ACC112 (cell line): ENCODE data around the gene ITGB6.

Experiments used
- H2AFZ ChIP-seq: fragments of 200-600 bp; sonication (generic); one replicate; pipeline ENCODE4 v1.6.0; 2017; ENCODE audit warnings: antibody characterized with exemption, low read length; ENCODE audit not compliant: unreplicated experiment
- H3K27ac ChIP-seq: fragments of 200-600 bp; sonication (generic); 2 replicates; pipeline ENCODE4 v1.5.1; 2014; ENCODE audit warnings: low read depth, mild to moderate bottlenecking, antibody characterized with exemption, low read length, moderate library complexity
- H3K27me3 ChIP-seq: fragments of 200-600 bp; sonication (generic); 2 replicates; pipeline ENCODE4 v1.6.1; 2014; ENCODE audit warnings: mild to moderate bottlenecking, antibody characterized with exemption, low read length, moderate library complexity, mixed read lengths; ENCODE audit not compliant: insufficient read depth
- H3K36me3 ChIP-seq: fragments of 200-600 bp; sonication (generic); 2 replicates; pipeline ENCODE4 v1.6.1; 2016; ENCODE audit warnings: mild to moderate bottlenecking, antibody characterized with exemption, low read length, moderate library complexity, mixed read lengths; ENCODE audit not compliant: insufficient read depth
- H3K4me1 ChIP-seq: fragments of 200-600 bp; sonication (generic); one replicate; pipeline ENCODE4 v1.6.1; 2016; ENCODE audit warnings: low read length, mixed read lengths; ENCODE audit not compliant: insufficient read depth, unreplicated experiment, control insufficient read depth
- H3K4me3 ChIP-seq: fragments of 200-600 bp; sonication (generic); 2 replicates; pipeline ENCODE4 v1.5.1; 2014; ENCODE audit warnings: mild to moderate bottlenecking, low read depth, low read length
- H3K79me2 ChIP-seq: fragments of 200-600 bp; sonication (generic); one replicate; pipeline ENCODE4 v1.6.0; 2016; ENCODE audit warnings: low read length; ENCODE audit not compliant: control insufficient read depth, unreplicated experiment, insufficient read depth

Gene ITGB6

DNA sequence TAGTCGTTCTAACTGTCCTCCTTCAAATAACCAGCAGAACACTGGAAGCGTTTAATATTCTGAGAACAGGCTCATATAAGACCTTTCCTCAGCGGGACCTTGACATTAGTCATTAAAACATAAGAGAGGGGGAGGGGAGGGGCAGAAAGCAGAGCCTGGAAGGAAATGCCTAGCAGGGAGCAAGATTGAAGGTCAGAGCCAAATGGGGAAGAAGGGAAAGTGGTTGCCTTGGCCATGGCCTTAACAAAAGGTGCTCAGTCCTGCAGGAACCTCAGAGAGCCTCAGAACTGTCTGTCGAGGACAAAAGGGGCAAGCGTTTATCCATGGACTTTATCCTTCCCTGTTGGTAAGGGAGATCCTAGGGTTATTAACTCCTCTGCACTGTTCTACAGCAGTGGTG, 136.8 kb downstream of the ITGB6 start:
- Histone ChIP-seq H2AFZ (peak overlapping the region; percentile 97), H3K79me2 (peaks cover 9% of the 10 kb centered on the region), H3K27ac (no peak overlapping the region), H3K4me3 (peak overlapping the region; percentile 84), H3K27me3 (no peaks in the 10 kb centered on the region), H3K36me3 (no peaks in the 10 kb centered on the region; the same call in 1 of the 2 replicates), H3K4me1 (peaks cover 3% of the 10 kb centered on the region)

DNA sequence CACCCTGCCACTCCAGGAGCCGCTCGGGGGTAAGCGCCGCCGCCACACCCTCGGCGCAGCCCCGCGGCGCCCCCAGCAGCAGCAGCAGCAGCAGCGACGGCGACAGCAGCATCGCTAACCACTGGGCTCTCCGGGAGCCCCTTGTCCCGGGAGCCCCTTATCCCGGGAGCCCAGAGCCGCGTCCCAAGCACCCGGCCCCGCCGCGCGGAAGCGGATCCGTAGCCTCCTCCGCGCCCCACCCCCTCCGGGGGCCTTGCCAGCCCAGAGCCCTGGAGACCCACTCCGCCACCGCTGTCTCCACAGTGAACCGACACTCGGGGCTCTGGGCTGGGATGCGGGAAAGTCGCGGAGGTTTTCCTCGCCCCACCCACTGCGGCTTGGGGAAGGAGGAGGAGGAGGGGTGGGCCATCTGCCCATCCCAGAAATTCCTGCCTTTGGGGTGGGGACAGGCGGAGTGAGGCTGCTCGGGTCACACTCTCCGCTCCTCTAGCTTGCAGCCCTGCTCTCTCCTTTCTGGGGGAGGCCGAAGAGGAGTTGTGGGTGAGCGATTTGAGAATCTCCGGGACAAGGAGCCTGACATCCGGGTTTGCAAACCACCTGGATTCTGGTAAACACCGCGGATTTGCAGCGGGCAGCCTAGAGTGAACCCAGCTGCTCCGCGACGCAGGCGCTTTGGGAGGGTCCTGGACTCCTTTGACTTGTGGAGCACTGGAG, 137.6 kb downstream of the ITGB6 start, which contains the start of gene PLA2R1:
Gene PLA2R1, minus strand, starts transcription at position 324 of the 714 bp plus-strand sequence. Its CDS starts 212 bp downstream, at position 112.
- Histone ChIP-seq H3K4me1 (peaks cover 6% of the 10 kb centered on the region), H3K36me3 (no peaks in the 10 kb centered on the region), H3K27ac (no peak within 1 kb of the TSS), H3K4me3 (peak within 1 kb of the TSS; percentile 84), H2AFZ (peak within 1 kb of the TSS; percentile 97), H3K27me3 (no peaks in the 10 kb centered on the region), H3K79me2 (peaks cover 9% of the 10 kb centered on the region)

DNA sequence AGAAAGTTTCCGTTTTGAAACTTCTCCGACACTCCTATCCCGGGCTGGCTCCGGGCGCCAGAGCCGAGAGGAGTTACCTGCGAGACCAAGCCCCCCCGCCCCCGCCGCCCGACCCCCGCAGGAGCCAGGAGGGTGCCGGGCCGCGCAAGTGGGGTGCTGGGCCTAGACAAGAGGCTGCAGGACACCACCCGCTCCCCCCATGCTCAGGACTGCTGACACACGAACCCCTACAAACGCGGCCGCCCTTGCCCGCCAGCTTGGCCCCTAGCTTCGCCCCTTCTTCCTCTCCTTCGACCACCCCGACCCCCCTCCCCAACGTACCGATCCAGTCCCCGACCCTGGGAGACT, 138.2 kb downstream of the ITGB6 start:
- Histone ChIP-seq H2AFZ (peak overlapping the region; percentile 97), H3K79me2 (peaks cover 9% of the 10 kb centered on the region), H3K36me3 (no peaks in the 10 kb centered on the region), H3K4me1 (peaks cover 10% of the 10 kb centered on the region), H3K27me3 (no peaks in the 10 kb centered on the region), H3K27ac (no peak overlapping the region), H3K4me3 (peak overlapping the region; percentile 84)

DNA sequence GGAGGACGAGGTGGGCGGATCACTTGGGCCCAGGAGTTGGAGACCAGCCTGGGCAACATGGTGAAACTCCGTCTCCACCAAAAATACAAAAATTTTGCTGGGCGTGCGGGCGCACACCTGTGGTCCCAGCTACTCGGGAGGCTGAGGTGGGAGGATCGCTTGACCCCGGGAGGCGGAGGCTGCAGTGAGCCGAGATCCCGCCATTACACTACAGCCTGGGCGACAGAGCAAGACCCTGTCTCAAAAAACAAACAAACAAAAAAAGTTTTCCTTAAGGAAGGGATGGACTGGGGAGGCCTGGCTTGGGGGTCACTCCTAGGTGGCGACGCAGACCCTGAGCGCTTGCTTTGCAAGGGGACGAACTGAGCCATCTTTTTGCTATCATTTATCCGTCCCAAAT, 138.5 kb downstream of the ITGB6 start:
- Histone ChIP-seq H3K27me3 (no peaks in the 10 kb centered on the region), H3K36me3 (no peaks in the 10 kb centered on the region), H3K79me2 (peaks cover 9% of the 10 kb centered on the region), H2AFZ (peak overlapping the region; percentile 97), H3K4me1 (peaks cover 10% of the 10 kb centered on the region), H3K27ac (no peak overlapping the region), H3K4me3 (peak overlapping the region; percentile 84)

DNA sequence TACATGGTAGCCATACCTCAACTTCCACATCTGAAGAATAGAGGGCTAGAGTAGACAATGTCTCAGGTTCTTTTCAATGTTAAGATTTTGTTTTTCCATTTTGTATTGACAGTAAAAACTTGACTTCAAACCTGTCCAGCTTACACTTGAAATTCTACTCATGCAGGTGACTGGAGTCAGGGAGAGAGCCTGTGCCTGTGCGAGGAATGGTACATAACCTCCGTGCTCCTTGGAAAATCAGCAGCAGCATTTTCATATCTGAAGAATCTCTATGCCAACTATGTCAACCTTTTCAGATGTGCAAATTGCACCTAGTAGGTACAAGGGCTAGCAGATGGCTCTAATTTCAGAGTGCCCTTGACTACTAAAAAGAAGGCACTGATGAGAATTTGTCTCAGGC, 139.8 kb downstream of the ITGB6 start:
- Histone ChIP-seq H3K36me3 (no peaks in the 10 kb centered on the region), H3K4me3 (no peak overlapping the region), H3K27ac (no peak overlapping the region), H3K79me2 (peaks cover 9% of the 10 kb centered on the region), H3K27me3 (no peaks in the 10 kb centered on the region), H3K4me1 (peaks cover 19% of the 10 kb centered on the region), H2AFZ (no peak overlapping the region)

DNA sequence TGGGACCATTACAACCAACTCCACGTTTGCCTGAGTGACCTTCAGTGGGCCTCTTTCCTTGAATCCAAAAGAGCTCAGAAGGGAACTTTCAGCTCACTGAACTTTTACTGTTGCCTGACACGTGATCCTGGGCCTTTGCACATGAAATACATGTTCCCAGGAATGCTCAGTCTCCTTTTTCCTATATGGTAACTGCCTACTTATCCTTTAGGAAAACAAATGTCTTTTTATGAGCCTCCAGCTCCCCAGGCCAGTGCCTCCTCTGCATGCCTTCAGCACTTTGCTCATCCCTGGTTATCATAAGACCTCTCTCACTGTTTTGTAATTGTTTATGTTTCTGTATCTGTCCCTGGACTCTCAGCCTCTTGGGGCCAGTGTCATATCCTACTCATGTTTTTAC, 142.7 kb downstream of the ITGB6 start:
- no peaks in the 10 kb centered on the region for H3K36me3 ChIP-seq
- no peak overlapping the region for H2AFZ ChIP-seq
- no peak overlapping the region for H3K4me3 ChIP-seq
- no peaks in the 10 kb centered on the region for H3K27me3 ChIP-seq
- H3K27ac ChIP-seq = no peak overlapping the region
- peaks cover 9% of the 10 kb centered on the region for H3K79me2 ChIP-seq
- H3K4me1 ChIP-seq = peaks cover 26% of the 10 kb centered on the region

DNA sequence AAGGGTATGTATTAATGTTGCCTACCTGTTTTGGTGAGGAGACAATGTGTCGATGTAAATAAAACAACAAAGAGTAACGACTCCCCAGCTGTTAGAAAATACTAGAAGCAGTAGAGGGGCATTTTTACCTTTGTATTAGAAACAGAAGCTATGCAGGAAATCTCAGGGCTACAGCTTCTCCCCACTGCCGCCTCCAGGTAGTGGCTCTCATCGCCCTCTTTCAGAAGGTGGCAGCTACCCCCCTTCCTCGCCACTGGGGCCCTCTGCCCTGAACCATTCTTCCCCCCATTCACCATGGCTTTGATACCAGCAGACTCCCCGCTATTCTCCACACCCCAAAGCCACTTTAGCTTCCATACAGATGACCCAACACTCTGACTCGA, 144.4 kb downstream of the ITGB6 start:
- Histone ChIP-seq H3K36me3 (no peaks in the 10 kb centered on the region), H2AFZ (no peak overlapping the region), H3K27ac (no peak overlapping the region), H3K27me3 (no peaks in the 10 kb centered on the region), H3K4me3 (no peak overlapping the region), H3K4me1 (peaks cover 37% of the 10 kb centered on the region), H3K79me2 (peaks cover 5% of the 10 kb centered on the region)

DNA sequence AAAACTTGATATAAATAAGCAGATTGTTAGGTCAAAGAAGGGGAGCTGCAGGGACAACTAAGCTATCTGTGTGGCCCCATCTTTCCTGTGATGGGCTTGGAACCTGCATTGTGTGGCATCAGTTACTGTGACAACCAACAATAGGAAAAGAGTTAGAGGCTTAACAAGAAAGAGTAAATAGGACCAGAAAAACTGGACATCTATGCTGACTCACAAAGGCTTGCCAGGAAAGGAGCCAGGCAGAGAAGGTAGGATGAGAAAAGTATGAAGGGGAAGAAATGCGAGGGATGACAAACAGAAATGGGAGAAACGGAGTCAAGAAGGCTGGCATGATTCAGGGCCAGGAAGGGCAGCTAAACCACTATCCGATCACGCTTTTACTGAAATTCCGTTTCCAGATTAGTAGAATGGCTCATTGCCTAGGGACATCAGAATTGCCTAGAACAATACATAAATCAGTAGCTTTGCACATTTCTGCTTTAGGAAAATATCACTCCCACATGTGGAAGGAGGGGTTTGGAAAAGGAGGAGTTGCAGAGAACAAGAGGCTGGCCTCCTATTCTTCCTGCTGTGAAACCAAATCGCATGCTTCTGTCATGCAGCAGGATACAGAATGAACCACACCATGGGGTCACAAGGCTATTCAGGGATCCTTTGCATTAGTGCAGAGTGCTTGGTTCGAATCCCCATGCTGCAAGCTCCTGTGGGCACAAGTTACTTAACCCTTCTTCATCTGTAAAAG, 144.9 kb downstream of the ITGB6 start:
- peaks cover 37% of the 10 kb centered on the region for H3K4me1 ChIP-seq
- H2AFZ ChIP-seq = peak overlapping the region; percentile 19
- H3K27ac ChIP-seq = no peak overlapping the region
- H3K27me3 ChIP-seq = no peaks in the 10 kb centered on the region
- H3K36me3 ChIP-seq = no peaks in the 10 kb centered on the region
- H3K4me3 ChIP-seq = no peak overlapping the region
- peaks cover 4% of the 10 kb centered on the region for H3K79me2 ChIP-seq

DNA sequence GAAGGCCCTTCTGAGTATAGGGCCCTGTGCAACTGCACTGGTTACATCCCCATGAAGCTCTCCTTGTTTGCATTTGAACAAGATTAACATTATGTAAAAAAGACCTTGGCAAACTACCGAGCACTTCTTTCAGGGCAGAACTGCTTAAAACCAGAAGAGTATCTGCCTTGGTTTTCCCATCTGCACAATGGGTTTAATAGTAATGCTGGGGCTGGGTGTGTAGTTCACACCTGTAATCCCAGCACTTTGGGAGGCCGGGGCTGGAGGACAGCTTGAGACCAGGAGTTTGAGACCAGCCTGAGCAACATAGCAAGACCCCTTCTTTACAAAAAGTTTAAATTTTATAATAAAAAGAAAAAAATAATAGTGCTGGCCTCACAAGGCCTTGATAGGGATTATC, 146.1 kb downstream of the ITGB6 start:
- Histone ChIP-seq H3K4me3 (no peak overlapping the region), H2AFZ (no peak overlapping the region), H3K36me3 (no peaks in the 10 kb centered on the region), H3K27ac (no peak overlapping the region), H3K27me3 (no peaks in the 10 kb centered on the region), H3K4me1 (peaks cover 37% of the 10 kb centered on the region), H3K79me2 (peaks cover under 1% of the 10 kb centered on the region)

DNA sequence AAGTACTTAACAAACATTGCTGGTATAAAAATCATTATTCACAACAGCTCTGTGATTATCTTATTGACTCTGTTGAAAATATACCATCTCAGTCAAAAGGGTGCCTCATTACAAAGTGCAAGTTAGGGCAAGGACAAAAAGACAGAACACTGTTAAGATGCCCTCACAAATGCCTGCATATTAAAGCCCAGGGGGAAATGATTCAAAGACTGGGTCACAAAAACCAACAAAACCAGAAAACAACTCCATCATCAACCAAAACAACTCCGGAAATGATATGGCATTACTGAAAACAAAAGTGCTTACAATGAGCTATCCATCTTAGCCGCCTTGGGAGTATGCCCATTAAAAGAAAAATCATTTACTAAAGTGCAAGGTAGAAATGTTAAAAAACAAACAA, 147.5 kb downstream of the ITGB6 start:
- Histone ChIP-seq H3K27me3 (no peaks in the 10 kb centered on the region), H2AFZ (no peak overlapping the region), H3K4me1 (peaks cover 34% of the 10 kb centered on the region), H3K4me3 (no peak overlapping the region), H3K79me2 (no peaks in the 10 kb centered on the region), H3K36me3 (no peaks in the 10 kb centered on the region), H3K27ac (no peak overlapping the region)

DNA sequence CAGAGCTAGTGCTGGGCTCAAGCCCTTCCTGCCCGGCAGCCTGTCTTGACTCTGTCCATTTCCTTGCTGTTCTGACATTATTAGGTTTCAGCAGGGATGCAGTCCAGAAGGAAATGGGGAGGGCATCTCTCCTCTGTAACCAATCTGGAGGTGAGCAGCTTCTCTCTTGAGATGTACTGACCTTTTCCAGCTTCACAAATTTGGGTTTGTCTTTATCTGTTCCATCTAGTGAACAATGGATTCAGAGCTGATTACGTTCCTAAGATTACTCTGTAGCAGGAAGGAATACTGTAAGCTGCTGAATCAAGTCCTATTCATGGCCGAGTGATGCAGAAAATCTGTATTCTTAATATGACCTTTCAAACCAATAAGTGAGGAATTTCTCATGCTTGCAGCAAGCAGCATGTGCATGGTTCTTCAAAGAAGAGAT, 148.7 kb downstream of the ITGB6 start:
- Histone ChIP-seq H3K4me3 (no peak overlapping the region), H2AFZ (no peak overlapping the region), H3K27me3 (no peaks in the 10 kb centered on the region), H3K4me1 (peaks cover 30% of the 10 kb centered on the region), H3K27ac (no peak overlapping the region), H3K79me2 (no peaks in the 10 kb centered on the region), H3K36me3 (no peaks in the 10 kb centered on the region)
